NT2/D1 (cell line): ENCODE data around the gene DRG2.
A peak's percentile ranks its signal among the peaks of the same experiment; 100 is the strongest.

Experiments used
- DNase-seq: peaks from one replicate; pipeline ENCODE4 v3.0.0-alpha.2; 2011; ENCODE audit warnings: low read depth, low spot score
- H3K27me3 ChIP-seq: 2 replicates; pipeline ENCODE4 v1.6.0; 2011; ENCODE audit warnings: mild to moderate bottlenecking; ENCODE audit not compliant: insufficient read length, insufficient read depth
- H3K36me3 ChIP-seq: 2 replicates; pipeline ENCODE4 v1.6.1; 2011; ENCODE audit warnings: mild to moderate bottlenecking, low read length, mixed read lengths; ENCODE audit not compliant: insufficient read depth, insufficient read length
- H3K4me1 ChIP-seq: 2 replicates; pipeline ENCODE4 v1.5.1; 2011; ENCODE audit not compliant: insufficient read depth, insufficient read length
- H3K4me3 ChIP-seq: 2 replicates; pipeline ENCODE4 v1.5.1; 2011; ENCODE audit warnings: low read depth; ENCODE audit not compliant: insufficient read length
- H3K9ac ChIP-seq: 2 replicates; pipeline ENCODE4 v1.6.0; 2011; ENCODE audit warnings: low read depth; ENCODE audit not compliant: insufficient read length
- H3K9me3 ChIP-seq: 2 replicates; pipeline ENCODE4 v1.5.1; 2011; ENCODE audit warnings: mild to moderate bottlenecking, low read length; ENCODE audit not compliant: insufficient read depth
- SUZ12 ChIP-seq: IDR thresholded peaks from 2 replicates; pipeline ENCODE4 v1.6.1; 2011; ENCODE audit not compliant: insufficient read length, insufficient read depth; ENCODE audit errors: extremely low read depth
- YY1 ChIP-seq: IDR thresholded peaks from 2 replicates; pipeline ENCODE4 v1.6.1; 2011; ENCODE audit not compliant: insufficient read length, insufficient read depth
- ZNF274 ChIP-seq: IDR thresholded peaks from 2 replicates; pipeline ENCODE4 v1.6.1; 2011; ENCODE audit warnings: mild to moderate bottlenecking, low read depth, low read length

DRG2 gene, protein sequence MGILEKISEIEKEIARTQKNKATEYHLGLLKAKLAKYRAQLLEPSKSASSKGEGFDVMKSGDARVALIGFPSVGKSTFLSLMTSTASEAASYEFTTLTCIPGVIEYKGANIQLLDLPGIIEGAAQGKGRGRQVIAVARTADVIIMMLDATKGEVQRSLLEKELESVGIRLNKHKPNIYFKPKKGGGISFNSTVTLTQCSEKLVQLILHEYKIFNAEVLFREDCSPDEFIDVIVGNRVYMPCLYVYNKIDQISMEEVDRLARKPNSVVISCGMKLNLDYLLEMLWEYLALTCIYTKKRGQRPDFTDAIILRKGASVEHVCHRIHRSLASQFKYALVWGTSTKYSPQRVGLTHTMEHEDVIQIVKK

GRCh38 chr17:18087610-18088491 is at the start of gene DRG2:
TSS of gene DRG2 (plus strand) at chr17:18087948. CDS start at chr17:18088024, 76 bp downstream.
- Histone ChIP-seq H3K9ac (peak within 1 kb of the TSS; percentile 88), H3K27me3 (no peaks in the 10 kb centered on the region), H3K4me3 (peak within 1 kb of the TSS; percentile 88), H3K36me3 (peaks cover 17% of the 10 kb centered on the region), H3K9me3 (no peaks in the 10 kb centered on the region), H3K4me1 (peaks cover 3% of the 10 kb centered on the region)
- TF ChIP-seq YY1 (peak; percentile 9), ZNF274 (no peak)
- DNase-seq: peak; percentile 80

DNA sequence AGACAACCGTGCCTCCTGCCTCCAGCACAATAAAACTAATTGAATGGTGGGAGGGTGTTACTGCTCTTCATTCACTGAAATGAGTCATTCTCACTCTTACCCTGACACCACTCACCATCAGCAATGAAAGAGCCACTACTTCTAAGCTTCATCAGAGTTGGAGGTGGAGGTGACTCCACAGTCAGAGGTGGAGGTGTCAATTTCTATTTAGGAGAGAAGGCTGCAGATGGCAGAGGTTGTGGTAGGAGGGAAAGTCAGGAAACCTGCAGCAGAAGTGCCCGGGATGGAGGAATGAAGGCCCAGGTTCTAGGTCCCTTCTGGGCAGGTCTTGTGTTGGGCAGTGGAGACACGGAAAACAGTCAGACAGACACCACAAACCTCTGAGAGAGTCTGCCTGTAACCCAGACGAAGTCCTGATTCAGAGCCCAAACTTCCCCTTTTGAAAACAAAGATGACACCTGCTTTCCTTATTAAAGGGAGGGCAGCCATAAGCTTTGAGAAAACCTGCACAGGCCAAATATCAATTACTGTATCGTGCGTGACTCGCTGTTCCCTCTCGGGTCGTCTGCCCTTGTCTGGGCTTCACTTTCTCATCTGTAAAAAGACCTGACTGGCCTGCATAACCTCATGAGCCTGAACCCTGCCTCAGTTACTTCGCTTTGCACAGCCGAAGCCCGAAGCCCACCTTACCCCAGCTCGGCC is 49.4 kb upstream of the DRG2 start:
- no peaks in the 10 kb centered on the region for H3K27me3 ChIP-seq
- no peak for TF ChIP-seq SUZ12
- no peak for TF ChIP-seq ZNF274
- no peak for TF ChIP-seq YY1
- peak overlapping the region; percentile 84 for H3K4me3 ChIP-seq
- H3K9me3 ChIP-seq: no peaks in the 10 kb centered on the region
- H3K36me3 ChIP-seq: peaks cover 2% of the 10 kb centered on the region
- peaks cover 4% of the 10 kb centered on the region for H3K4me1 ChIP-seq
- no peak for DNase-seq
- H3K9ac ChIP-seq: peak overlapping the region; percentile 91

- H3K4me1 ChIP-seq: peaks cover 4% of the 10 kb centered on the region
- no peak for TF ChIP-seq SUZ12
- peak; percentile 82 for TF ChIP-seq YY1
- H3K4me3 ChIP-seq: peak within 1 kb of the TSS; percentile 84
- H3K9ac ChIP-seq: peak within 1 kb of the TSS; percentile 91
- DNase-seq: peak; percentile 98
- H3K9me3 ChIP-seq: no peaks in the 10 kb centered on the region
- H3K36me3 ChIP-seq: peaks cover 2% of the 10 kb centered on the region
- H3K27me3 ChIP-seq: no peaks in the 10 kb centered on the region
Observed at GRCh38 chr17:18038861-18039534, 48.8 kb upstream of the DRG2 start, which contains the start of the genes ATPAF2 and GID4. TSS of gene ATPAF2 (minus strand) at chr17:18039168. CDS start at chr17:18039013, 155 bp downstream. TSS of gene GID4 (plus strand) at chr17:18039408. CDS start at chr17:18039465, 57 bp downstream.

- peaks cover 4% of the 10 kb centered on the region for H3K4me1 ChIP-seq
- peaks cover 2% of the 10 kb centered on the region for H3K36me3 ChIP-seq
- H3K27me3 ChIP-seq: no peaks in the 10 kb centered on the region
- peak overlapping the region; percentile 70 for H3K4me3 ChIP-seq
- peak overlapping the region; percentile 84 for H3K9ac ChIP-seq
- no peaks in the 10 kb centered on the region for H3K9me3 ChIP-seq
- no peak for DNase-seq
- no peak for TF ChIP-seq SUZ12
- TF ChIP-seq ZNF274: no peak
- TF ChIP-seq YY1: no peak
Observed at GRCh38 chr17:18039535-18040260, 48.0 kb upstream of the DRG2 start.

DNA sequence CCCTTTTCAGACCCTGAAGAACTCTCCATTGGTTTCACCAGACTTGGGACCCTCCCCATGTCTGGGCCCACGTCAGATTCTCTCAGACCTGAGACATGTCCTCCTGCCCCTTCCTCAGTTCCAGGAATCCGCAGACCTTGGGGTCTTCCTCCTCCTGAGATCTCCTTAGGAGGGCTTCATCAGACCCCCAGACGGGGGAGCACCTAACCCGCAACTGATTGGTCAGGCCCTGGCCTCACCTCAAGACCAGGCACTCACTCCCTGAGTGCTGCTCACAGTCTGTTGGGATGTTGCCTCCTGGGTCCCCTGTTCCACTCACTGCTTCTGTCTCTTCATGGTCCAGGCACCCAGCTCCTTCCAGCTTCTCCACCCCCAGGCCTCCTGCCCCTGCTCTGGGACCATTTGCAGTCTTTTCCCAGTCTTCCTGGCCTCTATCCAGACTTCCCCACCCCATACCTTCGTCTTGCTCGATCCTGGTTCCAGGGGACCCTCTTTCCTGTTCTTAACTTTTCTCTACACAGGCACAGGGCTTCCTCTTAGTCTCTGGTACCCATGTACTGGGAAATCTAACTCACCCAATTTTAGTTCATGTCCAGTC is 47.4 kb upstream of the DRG2 start:
- H3K4me3 ChIP-seq: peak overlapping the region; percentile 70
- no peak for DNase-seq
- H3K9ac ChIP-seq: peak overlapping the region; percentile 84
- H3K9me3 ChIP-seq: no peaks in the 10 kb centered on the region
- H3K36me3 ChIP-seq: peaks cover 8% of the 10 kb centered on the region
- no peaks in the 10 kb centered on the region for H3K27me3 ChIP-seq
- peaks cover 4% of the 10 kb centered on the region for H3K4me1 ChIP-seq
- TF ChIP-seq YY1 (no peak), SUZ12 (no peak), ZNF274 (no peak)

DNA sequence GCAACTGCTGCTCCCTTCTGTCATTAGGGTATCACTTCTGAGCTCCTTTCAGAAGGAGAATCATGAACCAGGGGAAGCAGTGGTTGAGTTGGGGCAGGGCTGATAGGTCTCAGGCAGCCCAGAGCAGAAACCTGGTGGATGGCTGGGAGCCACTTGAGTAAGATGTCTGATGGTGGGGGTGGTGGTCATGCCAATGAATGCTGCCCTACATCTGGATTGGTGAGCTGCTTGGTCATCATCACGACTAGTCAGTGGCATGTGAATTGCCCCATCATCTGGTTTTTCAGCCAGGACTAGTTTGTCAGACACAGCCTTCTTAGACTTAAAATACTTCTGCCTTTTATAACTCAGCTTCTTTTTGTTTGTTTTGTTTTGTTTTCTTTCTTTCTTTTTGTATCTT is 46.0 kb upstream of the DRG2 start:
- peaks cover 4% of the 10 kb centered on the region for H3K4me1 ChIP-seq
- H3K27me3 ChIP-seq: no peaks in the 10 kb centered on the region
- H3K9me3 ChIP-seq: no peaks in the 10 kb centered on the region
- TF ChIP-seq YY1 (no peak), SUZ12 (no peak), ZNF274 (no peak)
- no peak for DNase-seq
- H3K9ac ChIP-seq: no peak overlapping the region
- H3K36me3 ChIP-seq: peaks cover 8% of the 10 kb centered on the region
- no peak overlapping the region for H3K4me3 ChIP-seq
